Adrenal gland (tissue), 12 donors: ENCODE data around the gene RGMB. TPM values are rescaled to one million over a fixed set of nuclear protein-coding genes. Genes with fewer than 3 reads are reported as not detected.

Source experiments
- DNase-seq, 7 donors: peaks; one replicate each; pipeline ENCODE4 v3.0.0-alpha.2; 2019 to 2020
- H3K27ac ChIP-seq, 5 donors: fragments of 200-600 bp; sonication (generic) in 4 of 5; 1 replicate in 3 of 5; 2 replicates in 2 of 5; pipeline versions ENCODE4 v1.5.1 to v1.8.0; 2016 to 2020; ENCODE audit warnings: mild to moderate bottlenecking in 1 of 5
- H3K27me3 ChIP-seq: fragments of 200-600 bp; 2 replicates; pipeline ENCODE4 v1.8.0; 2021
- H3K36me3 ChIP-seq, 2 donors: fragments of 200-600 bp; replicated peaks in 1 of 2; 1 replicate in 1 of 2; 2 replicates in 1 of 2; pipeline versions ENCODE4 v1.5.1 to v1.8.0; 2018 to 2022
- H3K4me1 ChIP-seq, 2 donors: fragments of 200-600 bp; replicated peaks in 1 of 2; 1 replicate in 1 of 2; 2 replicates in 1 of 2; pipeline versions ENCODE4 v1.5.1 to v1.8.0; 2018 to 2021
- H3K4me3 ChIP-seq, 4 donors: fragments of 200-600 bp; sonication (generic) in 3 of 4; one replicate each; pipeline ENCODE4 v1.5.1; 2016 to 2018
- H3K9me3 ChIP-seq, 3 donors: fragments of 200-600 bp; sonication (generic) in 1 of 3; replicated peaks in 1 of 3; 1 replicate in 2 of 3; 2 replicates in 1 of 3; pipeline versions ENCODE4 v1.5.1 to v1.8.0; 2016 to 2021
- CTCF ChIP-seq, 6 experiments: fragments of 450-650 bp in 4 of 6; fragments of 200-600 bp in 2 of 6; sonication (generic) in 1 of 6; IDR thresholded peaks; 1 replicate in 5 of 6; 2 replicates in 1 of 6; pipeline versions ENCODE4 v1.5.1 to v1.8.0; 2016 to 2021; ENCODE audit warnings: antibody characterized with exemption in 6 of 6, mild to moderate bottlenecking in 2 of 6, moderate library complexity in 1 of 6
- POLR2A ChIP-seq, 2 donors: fragments of 450-650 bp; IDR thresholded peaks; one replicate each; pipeline ENCODE4 v1.6.1; 2017; ENCODE audit warnings: antibody characterized with exemption in 2 of 2, mild to moderate bottlenecking in 2 of 2, moderate library complexity in 1 of 2
- WGBS, 4 donors: extraction: QIAGEN DNeasy Blood & Tissue Kit in 2 of 4; methylation state at CpG; one replicate each; pipeline versions ENCODE4 v1.1.5 to v1.1.7; 2013 to 2017; 5-methylcytosine and 5-hydroxymethylcytosine counted together
- intact Hi-C, 2 donors: fragments of 100-400 bp; cut with DNase I; formaldehyde crosslinking; loops; one replicate each; pipeline versions ENCODE4 v1.14.1 to v1.15.0; 2022 to 2023
- polyA plus RNA-seq, 3 donors: library from polyadenylated mRNA; stranded (reverse); fragments of 200-250 nt in 2 of 3; fragments of 350-450 nt in 1 of 3; fragmentation: Illumina TruSeq in 1 of 3; extraction: RNeasy Lipid Tissue Mini Kit (QIAGEN cat#74804) in 1 of 3; gene quantifications; one replicate each; pipeline ENCODE4 v1.2.3, GENCODE V29; 2013 to 2014
- total RNA-seq, 9 donors: library from RNA; depleted of rRNA in 4 of 9; stranded (reverse); fragments of >200 nt in 4 of 9; fragments of 120-200 nt in 1 of 9; fragmentation: NEBNext Ultra II Directional in 1 of 9; extraction: Animal tissue kit (Norgen Biotek cat#: 25700) in 1 of 9; gene quantifications; one replicate each; pipeline versions ENCODE4 v1.1.0 to v1.2.4, GENCODE V29; 2013 to 2023
- donor health status: healthy with polysubstance abuse.
- donor health status: Bipolar disorder and iron deficiency.
- donor health status: DM: yes; HTN: yes; CAD: no.
- donor health status: DM: no; HTN: no; CAD: no.
- donor health status: DM: no; HTN: no; CAD: no.
- donor health status: DM: yes; HTN: yes; CAD: no.

Gene RGMB
- total and polyA plus RNA-seq, 12 donors: 1.0 to 14.4 (median 9.6) TPM

DNA sequence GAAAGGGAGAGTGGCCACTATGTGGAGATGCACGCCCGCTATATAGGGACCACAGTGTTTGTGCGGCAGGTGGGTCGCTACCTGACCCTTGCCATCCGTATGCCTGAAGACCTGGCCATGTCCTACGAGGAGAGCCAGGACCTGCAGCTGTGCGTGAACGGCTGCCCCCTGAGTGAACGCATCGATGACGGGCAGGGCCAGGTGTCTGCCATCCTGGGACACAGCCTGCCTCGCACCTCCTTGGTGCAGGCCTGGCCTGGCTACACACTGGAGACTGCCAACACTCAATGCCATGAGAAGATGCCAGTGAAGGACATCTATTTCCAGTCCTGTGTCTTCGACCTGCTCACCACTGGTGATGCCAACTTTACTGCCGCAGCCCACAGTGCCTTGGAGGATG lies 19.8 kb downstream of the RGMB start:
- no peaks in the 10 kb centered on the region for H3K27me3 ChIP-seq
- H3K27ac ChIP-seq: no peak overlapping the region
- intact Hi-C loops: no loop called here
- TF ChIP-seq POLR2A (IDR thresholded peaks at IDR 0.05): no peak
- TF ChIP-seq CTCF (IDR thresholded peaks at IDR 0.05): no peak
- H3K36me3 ChIP-seq: peaks cover 0 to 7% of the 10 kb centered on the region in 2 donors
- H3K4me1 ChIP-seq: peaks cover 0 to 4% of the 10 kb centered on the region in 2 donors
- DNase-seq: no peak
- WGBS, 4 donors: 89 to 97% (median 96%) methylated on average over 12 to 14 of the region's 14 CpGs
- no peak overlapping the region for H3K4me3 ChIP-seq
- no peaks in the 10 kb centered on the region for H3K9me3 ChIP-seq

GRCh38 chr5:98794001-98794400 lies 20.5 kb downstream of the RGMB start:
- H3K27me3 ChIP-seq: no peaks in the 10 kb centered on the region
- no peak overlapping the region for H3K27ac ChIP-seq
- intact Hi-C loops: no loop called here
- no peak overlapping the region for H3K4me3 ChIP-seq
- 91 to 97% (median 94%) methylated on average over 7 of the region's 7 CpGs for WGBS, 4 donors
- H3K36me3 ChIP-seq: peaks cover 0 to 7% of the 10 kb centered on the region in 2 donors
- no peak for TF ChIP-seq CTCF (IDR thresholded peaks at IDR 0.05)
- TF ChIP-seq POLR2A (IDR thresholded peaks at IDR 0.05): no peak
- peaks cover 0 to 4% of the 10 kb centered on the region in 2 donors for H3K4me1 ChIP-seq
- DNase-seq: no peak
- no peaks in the 10 kb centered on the region for H3K9me3 ChIP-seq

- Histone ChIP-seq H3K4me1 (peaks cover 0 to 4% of the 10 kb centered on the region in 2 donors), H3K4me3 (no peak overlapping the region), H3K27ac (no peak overlapping the region), H3K27me3 (no peaks in the 10 kb centered on the region), H3K9me3 (no peaks in the 10 kb centered on the region), H3K36me3 (peaks cover 0 to 7% of the 10 kb centered on the region in 2 donors)
- TF ChIP-seq POLR2A (IDR thresholded peaks at IDR 0.05) (no peak), CTCF (IDR thresholded peaks at IDR 0.05) (no peak)
- DNase-seq: no peak
- intact Hi-C loops: no loop called here
- 84 to 86% (median 85%) methylated on average over 9 of the region's 9 CpGs for WGBS, 4 donors
Observed at GRCh38 chr5:98794414-98795080, 21.1 kb downstream of the RGMB start.

- 90 to 94% (median 92%) methylated on average over 5 of the region's 5 CpGs for WGBS, 4 donors
- no peak overlapping the region for H3K27ac ChIP-seq
- TF ChIP-seq CTCF (IDR thresholded peaks at IDR 0.05): no peak
- no peak for TF ChIP-seq POLR2A (IDR thresholded peaks at IDR 0.05)
Observed at GRCh38 chr5:98795243-98795642, 21.8 kb downstream of the RGMB start.

More at GRCh38 chr5:98795243-98795642, 21.8 kb downstream of the RGMB start:
- peaks cover 0 to 4% of the 10 kb centered on the region in 2 donors for H3K4me1 ChIP-seq
- H3K4me3 ChIP-seq: no peak overlapping the region
- intact Hi-C loops: no loop called here
- no peaks in the 10 kb centered on the region for H3K9me3 ChIP-seq
- DNase-seq: no peak
- H3K36me3 ChIP-seq: peaks cover 0 to 7% of the 10 kb centered on the region in 2 donors
- no peaks in the 10 kb centered on the region for H3K27me3 ChIP-seq
